Upper lobe of left lung (tissue), 6 donors: Measurements from ENCODE around the gene MAPK13. TPM values are rescaled to one million over a fixed set of nuclear protein-coding genes. Genes with fewer than 3 reads are reported as not detected.

Experiments
- ATAC-seq, 2 donors: fragments of 200-7000 bp; cut with Tn5 transposase; one replicate each; pipeline ENCODE4 v1.9.1; 2022; ENCODE audit warnings: mild to moderate bottlenecking in 2 of 2, moderate library complexity in 2 of 2; ENCODE audit not compliant: low FRiP score in 2 of 2
- DNase-seq, 2 donors: peaks; one replicate each; pipeline ENCODE4 v3.0.0-alpha.2; 2019 to 2020
- H3K27ac ChIP-seq, 4 donors: fragments of 200-600 bp; sonication (generic); one replicate each; pipeline ENCODE4 v1.5.1; 2016 to 2019
- H3K27me3 ChIP-seq, 4 donors: fragments of 200-600 bp; sonication (generic); one replicate each; pipeline ENCODE4 v1.5.1; 2017 to 2019
- H3K36me3 ChIP-seq, 4 donors: fragments of 200-600 bp; sonication (generic); one replicate each; pipeline ENCODE4 v1.5.1; 2016 to 2019
- H3K4me1 ChIP-seq, 4 donors: fragments of 200-600 bp; sonication (generic); one replicate each; pipeline ENCODE4 v1.5.1; 2018 to 2019
- H3K4me3 ChIP-seq, 4 donors: fragments of 200-600 bp; sonication (generic); one replicate each; pipeline ENCODE4 v1.5.1; 2017 to 2019; ENCODE audit warnings: mild to moderate bottlenecking in 2 of 4, moderate library complexity in 1 of 4
- H3K9me3 ChIP-seq, 4 donors: fragments of 200-600 bp; sonication (generic); one replicate each; pipeline ENCODE4 v1.5.1; 2018 to 2019
- EP300 ChIP-seq, 4 donors: sonication (generic); formaldehyde crosslinking; IDR thresholded peaks; one replicate each; pipeline ENCODE4 v1.5.1; 2017; ENCODE audit warnings: antibody characterized with exemption in 4 of 4, control low read depth in 2 of 4
- POLR2A ChIP-seq, 4 donors: fragments of 450-650 bp; IDR thresholded peaks; one replicate each; pipeline ENCODE4 v1.5.1; 2016 to 2017; ENCODE audit warnings: antibody characterized with exemption in 4 of 4, mild to moderate bottlenecking in 2 of 4
- POLR2AphosphoS5 ChIP-seq, 2 donors: sonication (generic); formaldehyde crosslinking; IDR thresholded peaks; one replicate each; pipeline ENCODE4 v1.5.1; 2017; ENCODE audit warnings: antibody characterized with exemption in 2 of 2
- WGBS, 2 donors: methylation state at CpG; one replicate each; pipeline ENCODE4 v1.1.5; 2017 to 2018; 5-methylcytosine and 5-hydroxymethylcytosine counted together
- total RNA-seq, 6 donors: library from RNA; depleted of rRNA in 4 of 6; stranded (reverse); fragments of >200 nt in 4 of 6; gene quantifications; one replicate each; pipeline versions ENCODE4 v1.1.0 to v1.2.1, GENCODE V29; 2016 to 2021
- TF ChIP-seq, protein P1 (sequence below), 6 experiments: fragments of 450-650 bp in 4 of 6; fragments of 200-600 bp in 2 of 6; sonication (generic) in 2 of 6; IDR thresholded peaks; one replicate each; pipeline ENCODE4 v1.5.1; 2016 to 2019; ENCODE audit warnings: antibody characterized with exemption in 6 of 6
- donor health status: DM: no; HTN: no; CAD: no; lungs with moderate emphysema.
- donor health status: DM: no; HTN: yes; CAD: no; lungs with severe emphysema.

Gene MAPK13
- total RNA-seq, 6 donors from 2014 or later: 56.7 to 90.1 (median 80.1) TPM

DNA sequence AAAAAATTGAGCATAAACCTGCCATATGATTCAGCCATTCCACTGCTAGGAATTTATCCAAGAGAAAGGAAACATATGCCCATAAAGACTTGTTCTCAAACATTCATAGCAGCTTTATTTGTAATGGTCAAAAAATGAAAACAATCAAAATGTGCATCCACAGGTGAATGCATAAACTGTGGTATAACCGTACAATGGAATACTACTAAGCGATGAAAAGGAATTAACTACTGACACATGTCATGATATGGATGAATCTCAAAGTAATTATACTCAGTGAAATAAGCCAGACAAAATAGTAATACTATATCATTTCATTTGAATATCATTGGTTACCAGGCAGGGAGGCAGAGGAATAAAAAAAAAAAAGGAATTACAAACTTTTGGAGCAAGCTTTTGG is 40.4 kb downstream of the MAPK13 start:
- Histone ChIP-seq H3K36me3 (no peaks in the 10 kb centered on the region), H3K27me3 (no peaks in the 10 kb centered on the region), H3K4me3 (no peak overlapping the region), H3K4me1 (no peaks in the 10 kb centered on the region), H3K27ac (no peak overlapping the region), H3K9me3 (no peaks in the 10 kb centered on the region)
- ATAC-seq: no peak
- WGBS, 2 donors: 95 to 98% methylated on average over 2 of the region's 2 CpGs
- TF ChIP-seq POLR2AphosphoS5 (IDR thresholded peaks at IDR 0.05) (no peak), EP300 (IDR thresholded peaks at IDR 0.05) (no peak)
- DNase-seq: no peak

DNA sequence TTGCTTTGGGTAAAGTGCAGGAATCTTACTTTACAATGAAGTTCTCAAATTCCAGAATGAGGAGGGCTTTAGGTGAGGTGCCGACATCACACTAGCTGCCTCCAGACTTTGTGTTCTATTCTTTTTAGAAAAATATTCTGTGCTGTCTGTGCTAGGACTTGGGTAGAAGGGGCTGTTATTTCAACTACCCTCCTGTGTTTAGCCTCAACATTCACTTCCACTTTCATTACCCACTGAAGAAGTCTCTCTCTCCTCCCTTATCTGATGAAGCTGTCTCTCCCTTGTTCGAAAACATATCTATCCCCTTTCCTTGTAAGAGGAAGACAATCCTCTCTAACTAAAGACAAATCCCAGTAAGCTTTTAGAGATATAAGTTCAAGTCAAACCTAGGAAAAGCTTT is 41.3 kb downstream of the MAPK13 start:
- 67% methylated on average over 2 of the region's 2 CpGs for WGBS, 2 donors
- no peak overlapping the region for H3K4me3 ChIP-seq
- H3K4me1 ChIP-seq: no peaks in the 10 kb centered on the region
- ATAC-seq (no peak), DNase-seq (no peak)
- H3K27ac ChIP-seq: no peak overlapping the region
- TF ChIP-seq POLR2A (IDR thresholded peaks at IDR 0.05) (no peak), EP300 (IDR thresholded peaks at IDR 0.05) (no peak), POLR2AphosphoS5 (IDR thresholded peaks at IDR 0.05) (no peak)
- TF ChIP-seq, protein P1, sequence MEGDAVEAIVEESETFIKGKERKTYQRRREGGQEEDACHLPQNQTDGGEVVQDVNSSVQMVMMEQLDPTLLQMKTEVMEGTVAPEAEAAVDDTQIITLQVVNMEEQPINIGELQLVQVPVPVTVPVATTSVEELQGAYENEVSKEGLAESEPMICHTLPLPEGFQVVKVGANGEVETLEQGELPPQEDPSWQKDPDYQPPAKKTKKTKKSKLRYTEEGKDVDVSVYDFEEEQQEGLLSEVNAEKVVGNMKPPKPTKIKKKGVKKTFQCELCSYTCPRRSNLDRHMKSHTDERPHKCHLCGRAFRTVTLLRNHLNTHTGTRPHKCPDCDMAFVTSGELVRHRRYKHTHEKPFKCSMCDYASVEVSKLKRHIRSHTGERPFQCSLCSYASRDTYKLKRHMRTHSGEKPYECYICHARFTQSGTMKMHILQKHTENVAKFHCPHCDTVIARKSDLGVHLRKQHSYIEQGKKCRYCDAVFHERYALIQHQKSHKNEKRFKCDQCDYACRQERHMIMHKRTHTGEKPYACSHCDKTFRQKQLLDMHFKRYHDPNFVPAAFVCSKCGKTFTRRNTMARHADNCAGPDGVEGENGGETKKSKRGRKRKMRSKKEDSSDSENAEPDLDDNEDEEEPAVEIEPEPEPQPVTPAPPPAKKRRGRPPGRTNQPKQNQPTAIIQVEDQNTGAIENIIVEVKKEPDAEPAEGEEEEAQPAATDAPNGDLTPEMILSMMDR (IDR thresholded peaks at IDR 0.05): no peak
- H3K36me3 ChIP-seq: no peaks in the 10 kb centered on the region
- H3K9me3 ChIP-seq: no peaks in the 10 kb centered on the region
- no peaks in the 10 kb centered on the region for H3K27me3 ChIP-seq

DNA sequence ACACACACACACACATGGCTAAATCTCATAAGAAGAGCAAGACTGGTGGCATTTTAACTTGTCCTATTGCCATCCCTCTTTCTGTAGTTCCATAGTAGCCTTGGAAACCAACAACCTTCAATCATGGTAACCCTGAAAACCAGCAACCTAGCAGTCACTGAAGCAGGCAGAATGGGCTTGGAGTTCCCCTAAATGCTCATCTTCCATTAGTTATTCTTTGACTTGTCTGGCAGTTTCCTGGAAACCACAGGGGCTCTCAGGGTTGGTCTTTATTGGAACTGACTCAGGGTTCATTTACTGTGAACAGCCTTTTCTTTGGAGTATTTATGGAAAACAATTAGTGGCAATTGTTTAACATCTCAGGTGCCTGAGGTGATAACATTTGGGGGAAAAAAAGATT is 46.9 kb downstream of the MAPK13 start:
- Histone ChIP-seq H3K4me3 (no peak overlapping the region), H3K36me3 (no peaks in the 10 kb centered on the region), H3K9me3 (peaks cover 0 to 10% (median 3%) of the 10 kb centered on the region in 4 donors), H3K27me3 (no peaks in the 10 kb centered on the region), H3K4me1 (no peaks in the 10 kb centered on the region), H3K27ac (no peak overlapping the region)
- DNase-seq (no peak), ATAC-seq (no peak)
- TF ChIP-seq POLR2A (IDR thresholded peaks at IDR 0.05) (no peak), POLR2AphosphoS5 (IDR thresholded peaks at IDR 0.05) (no peak), EP300 (IDR thresholded peaks at IDR 0.05) (no peak)
- TF ChIP-seq, protein P1 (IDR thresholded peaks at IDR 0.05): no peak

DNA sequence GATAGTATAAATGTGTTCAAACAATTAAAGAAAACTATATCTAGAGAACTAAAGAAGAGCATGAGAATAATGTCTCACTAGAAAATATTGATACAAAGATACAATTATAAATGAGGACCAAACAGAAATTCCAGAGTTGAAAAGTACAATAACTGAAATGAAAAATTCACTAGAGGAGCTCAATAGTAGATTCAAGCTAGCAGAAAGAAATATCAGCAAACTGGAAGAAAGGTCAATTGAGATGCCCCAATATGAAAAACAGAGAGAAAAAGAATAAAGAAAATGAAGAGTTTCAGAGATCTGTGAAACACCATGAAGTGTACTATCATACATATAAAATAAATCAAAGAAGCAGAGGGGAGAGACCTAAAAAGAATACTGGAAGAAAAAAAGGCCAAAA is 48.2 kb downstream of the MAPK13 start:
- no peak overlapping the region for H3K4me3 ChIP-seq
- TF ChIP-seq EP300 (IDR thresholded peaks at IDR 0.05): no peak
- TF ChIP-seq, protein P1 (IDR thresholded peaks at IDR 0.05): no peak
- no peak for TF ChIP-seq POLR2A (IDR thresholded peaks at IDR 0.05)
- no peak for TF ChIP-seq POLR2AphosphoS5 (IDR thresholded peaks at IDR 0.05)
- H3K27ac ChIP-seq: no peak overlapping the region
- H3K4me1 ChIP-seq: no peaks in the 10 kb centered on the region
- no peak for ATAC-seq
- H3K36me3 ChIP-seq: no peaks in the 10 kb centered on the region
- H3K27me3 ChIP-seq: no peaks in the 10 kb centered on the region
- H3K9me3 ChIP-seq: peaks cover 0 to 10% (median 3%) of the 10 kb centered on the region in 4 donors
- DNase-seq: no peak

DNA sequence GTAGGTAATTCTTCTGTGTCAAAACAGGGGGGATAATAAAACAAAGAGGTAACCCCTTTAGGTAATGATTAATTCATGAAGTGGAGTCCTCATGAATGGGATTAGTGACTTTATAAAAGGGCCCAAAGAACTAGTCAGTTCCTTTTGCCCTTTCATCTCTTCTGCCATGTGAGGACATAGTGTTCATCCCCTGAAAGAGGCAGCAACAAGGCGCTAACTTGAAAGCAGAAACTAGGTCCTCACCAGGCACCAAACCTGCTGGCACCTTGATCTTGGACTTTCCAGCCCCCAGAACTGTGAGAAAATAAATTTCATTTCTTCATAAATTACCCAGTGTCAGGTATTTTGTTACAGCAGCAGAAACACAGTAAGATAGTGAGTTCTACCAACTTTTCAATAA is 49.8 kb downstream of the MAPK13 start:
- no peak for ATAC-seq

More for the DNA sequence above, 49.8 kb downstream of the MAPK13 start:
- no peak overlapping the region for H3K4me3 ChIP-seq
- DNase-seq: no peak
- no peaks in the 10 kb centered on the region for H3K36me3 ChIP-seq
- H3K27me3 ChIP-seq: no peaks in the 10 kb centered on the region
- 93 to 100% methylated on average over 1 of the region's 1 CpG for WGBS, 2 donors
- peaks cover 0 to 10% (median 3%) of the 10 kb centered on the region in 4 donors for H3K9me3 ChIP-seq
- TF ChIP-seq EP300 (IDR thresholded peaks at IDR 0.05): no peak
- no peak for TF ChIP-seq POLR2AphosphoS5 (IDR thresholded peaks at IDR 0.05)
- no peak for TF ChIP-seq POLR2A (IDR thresholded peaks at IDR 0.05)
- TF ChIP-seq, protein P1 (IDR thresholded peaks at IDR 0.05): no peak
- H3K4me1 ChIP-seq: no peaks in the 10 kb centered on the region
- H3K27ac ChIP-seq: no peak overlapping the region
